Endothelial cell (in vitro differentiated cells): Measurements from ENCODE around the gene SNX32. TPM values are rescaled to one million over a fixed set of nuclear protein-coding genes. Genes with fewer than 3 reads are reported as not detected.

Experiments used
- DNase-seq: peaks from one replicate; pipeline ENCODE4 v3.0.0; 2021; ENCODE audit warnings: low spot score
- H3K27ac Mint-ChIP-seq: one replicate; pipeline ENCODE4 v1.8.0; 2021; ENCODE audit warnings: mixed read lengths, inconsistent platforms; ENCODE audit not compliant: unreplicated experiment
- H3K27me3 Mint-ChIP-seq: one replicate; pipeline ENCODE4 v1.8.0; 2021; ENCODE audit warnings: mild to moderate bottlenecking, moderate library complexity, mixed read lengths, inconsistent platforms; ENCODE audit not compliant: unreplicated experiment
- H3K36me3 Mint-ChIP-seq: one replicate; pipeline ENCODE4 v1.8.0; 2021; ENCODE audit warnings: mild to moderate bottlenecking, low read depth, mixed read lengths, inconsistent platforms; ENCODE audit not compliant: unreplicated experiment
- H3K4me1 Mint-ChIP-seq: one replicate; pipeline ENCODE4 v1.8.0; 2021; ENCODE audit warnings: mild to moderate bottlenecking, mixed read lengths, inconsistent platforms; ENCODE audit not compliant: unreplicated experiment
- H3K4me3 Mint-ChIP-seq: one replicate; pipeline ENCODE4 v1.8.0; 2021; ENCODE audit warnings: mild to moderate bottlenecking, mixed read lengths, inconsistent platforms; ENCODE audit not compliant: unreplicated experiment
- H3K9me3 Mint-ChIP-seq: one replicate; pipeline ENCODE4 v1.8.0; 2021; ENCODE audit warnings: mixed read lengths, inconsistent platforms; ENCODE audit not compliant: unreplicated experiment
- CTCF ChIP-seq: fragments of 200-600 bp; sonication (generic); IDR thresholded peaks from one replicate; pipeline ENCODE4 v1.5.0; 2021; ENCODE audit warnings: antibody characterized with exemption; ENCODE audit not compliant: unreplicated experiment
- total RNA-seq: library from RNA; stranded (reverse); fragmentation: NEBNext Ultra II Directional; extraction: Animal tissue kit (Norgen Biotek cat#: 25700); gene quantifications from one replicate; pipeline ENCODE4 v1.2.1, GENCODE V29; 2021; ENCODE audit not compliant: unreplicated experiment

The SNX32 gene
- total RNA-seq, 1 donor from 2014 or later, result 1.2 TPM

GRCh38 chr11:65853246-65853979 is 19.6 kb downstream of the SNX32 start:
- Mint-ChIP-seq H3K4me3 (peak overlapping the region; percentile 88), H3K27ac (peak overlapping the region; percentile 48), H3K36me3 (peaks cover 47% of the 10 kb centered on the region), H3K9me3 (no peaks in the 10 kb centered on the region), H3K4me1 (peaks cover 33% of the 10 kb centered on the region), H3K27me3 (peaks cover 45% of the 10 kb centered on the region)
- TF ChIP-seq CTCF, result no peak
- DNase-seq, result no peak

- Mint-ChIP-seq H3K36me3 (peaks cover 47% of the 10 kb centered on the region), H3K9me3 (no peaks in the 10 kb centered on the region), H3K27me3 (peaks cover 51% of the 10 kb centered on the region), H3K4me1 (peaks cover 37% of the 10 kb centered on the region), H3K4me3 (peak overlapping the region; percentile 88), H3K27ac (peak overlapping the region; percentile 72)
- TF ChIP-seq CTCF, result no peak
- DNase-seq, result no peak
These were observed 20.4 kb downstream of the SNX32 start for GRCh38 chr11:65854161-65854592.

GRCh38 chr11:65854852-65855837 is 21.4 kb downstream of the SNX32 start:
- Mint-ChIP-seq H3K27ac (peak overlapping the region; percentile 72), H3K27me3 (peaks cover 48% of the 10 kb centered on the region), H3K36me3 (peaks cover 47% of the 10 kb centered on the region), H3K4me3 (peak overlapping the region; percentile 97), H3K9me3 (no peaks in the 10 kb centered on the region), H3K4me1 (peaks cover 44% of the 10 kb centered on the region)
- DNase-seq, result no peak
- no peak for TF ChIP-seq CTCF

- H3K36me3 Mint-ChIP-seq, result peaks cover 47% of the 10 kb centered on the region
- peaks cover 46% of the 10 kb centered on the region for H3K4me1 Mint-ChIP-seq
These were observed 22.2 kb downstream of the SNX32 start for GRCh38 chr11:65855927-65856363.

More at GRCh38 chr11:65855927-65856363, 22.2 kb downstream of the SNX32 start:
- peak overlapping the region; percentile 97 for H3K4me3 Mint-ChIP-seq
- H3K27me3 Mint-ChIP-seq, result peaks cover 48% of the 10 kb centered on the region
- H3K27ac Mint-ChIP-seq, result peak overlapping the region; percentile 92
- DNase-seq, result peak; percentile 1
- H3K9me3 Mint-ChIP-seq, result no peaks in the 10 kb centered on the region
- TF ChIP-seq CTCF, result no peak
